ACHN (cell line): ENCODE data around the gene AKAP13.
"Not testable (repeated sequence)": the region's sequence is repeated elsewhere in the genome, so short reads cannot be mapped to it uniquely, and the experiment has no call there.

ENCODE experiments used
- DNase-seq: peaks from one replicate; pipeline ENCODE4 v3.0.0-alpha.2; 2015
- in situ Hi-C: cut with HindIII; loops from 2 replicates; pipeline ENCODE4 v1.10.0; 2017; ENCODE audit warnings: low sequenced_read_pairs, low pct_ligation_motif_present, low pct_unique_long_range_greater_than_20kb

AKAP13 gene

DNA sequence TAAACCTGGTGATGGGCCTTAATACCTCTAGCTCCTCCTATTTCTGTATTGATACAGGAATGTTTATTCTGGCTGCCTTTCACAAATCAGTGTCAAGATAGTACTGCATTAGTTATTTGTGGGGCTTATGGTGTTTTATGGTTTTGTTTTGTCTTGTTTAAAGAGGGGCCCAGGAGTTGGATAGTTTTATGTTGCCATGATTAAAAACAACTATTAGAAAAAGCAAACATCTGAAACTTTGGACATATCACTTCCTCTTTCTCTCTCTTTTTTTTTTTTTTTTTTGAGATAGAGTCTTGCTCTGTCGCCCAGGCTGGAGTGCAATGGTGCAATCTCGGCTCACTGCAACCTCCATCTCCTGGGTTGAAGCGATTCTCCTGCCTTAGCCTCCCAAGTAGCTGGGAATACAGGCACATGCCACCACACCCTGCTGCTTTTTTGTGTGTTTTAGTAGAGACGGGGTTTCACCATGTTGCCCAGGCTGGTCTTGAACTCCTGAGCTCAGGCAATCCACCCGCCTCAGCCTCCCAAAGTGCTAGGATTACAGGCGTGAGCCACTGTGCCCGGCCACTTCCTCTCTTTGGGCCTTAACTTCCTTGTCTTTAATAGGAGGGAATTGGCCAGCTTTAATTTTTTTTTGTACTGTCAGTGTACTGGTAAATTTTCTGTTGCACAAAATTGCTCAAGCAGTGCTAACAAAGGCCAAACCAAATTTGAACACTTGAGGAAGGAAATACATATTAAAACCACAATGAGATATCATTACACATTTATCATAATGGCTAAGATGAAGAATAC, 155.3 kb downstream of the AKAP13 start:
- DNase-seq, in situ Hi-C loops: not testable (repeated sequence)

DNA sequence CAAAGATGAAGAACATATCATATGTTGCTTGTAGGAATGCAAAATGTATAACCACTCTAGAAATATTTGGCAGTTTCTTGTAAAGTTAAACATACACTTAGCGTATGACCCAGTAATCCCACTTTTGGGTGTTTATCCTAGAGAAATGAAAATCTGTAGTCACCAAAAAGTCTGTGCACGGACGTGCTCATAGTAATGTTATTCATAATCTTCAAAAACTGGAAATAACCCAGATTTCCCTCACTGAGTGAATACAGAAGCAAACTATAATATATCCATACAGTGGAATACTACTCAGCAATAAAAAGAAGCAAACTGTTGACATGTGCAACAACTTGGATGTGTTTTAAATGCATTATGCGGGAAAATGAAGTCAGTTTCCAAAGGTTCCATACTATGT, 155.9 kb downstream of the AKAP13 start:
- in situ Hi-C loops, result no loop called here
- DNase-seq, result no peak

DNA sequence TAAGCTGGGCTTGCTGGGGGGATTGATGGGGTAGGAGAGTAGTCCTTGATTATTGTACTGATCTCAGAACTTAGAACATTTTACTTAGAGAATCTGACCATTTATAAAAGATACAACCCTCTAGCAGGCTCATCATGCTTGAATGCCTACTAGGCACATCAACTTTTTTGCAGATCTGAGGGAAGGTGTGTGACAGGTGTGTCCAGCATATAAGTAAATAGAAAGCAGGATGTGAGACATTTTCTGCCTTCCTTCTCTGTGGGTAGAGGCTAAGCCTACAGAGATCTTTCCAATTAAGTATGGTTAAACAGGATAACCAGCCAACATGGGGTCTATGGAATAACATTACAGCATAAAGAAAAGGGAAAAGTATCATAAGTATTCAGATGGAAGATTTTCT, 159.1 kb downstream of the AKAP13 start:
- in situ Hi-C loops, result no loop called here
- no peak for DNase-seq

DNA sequence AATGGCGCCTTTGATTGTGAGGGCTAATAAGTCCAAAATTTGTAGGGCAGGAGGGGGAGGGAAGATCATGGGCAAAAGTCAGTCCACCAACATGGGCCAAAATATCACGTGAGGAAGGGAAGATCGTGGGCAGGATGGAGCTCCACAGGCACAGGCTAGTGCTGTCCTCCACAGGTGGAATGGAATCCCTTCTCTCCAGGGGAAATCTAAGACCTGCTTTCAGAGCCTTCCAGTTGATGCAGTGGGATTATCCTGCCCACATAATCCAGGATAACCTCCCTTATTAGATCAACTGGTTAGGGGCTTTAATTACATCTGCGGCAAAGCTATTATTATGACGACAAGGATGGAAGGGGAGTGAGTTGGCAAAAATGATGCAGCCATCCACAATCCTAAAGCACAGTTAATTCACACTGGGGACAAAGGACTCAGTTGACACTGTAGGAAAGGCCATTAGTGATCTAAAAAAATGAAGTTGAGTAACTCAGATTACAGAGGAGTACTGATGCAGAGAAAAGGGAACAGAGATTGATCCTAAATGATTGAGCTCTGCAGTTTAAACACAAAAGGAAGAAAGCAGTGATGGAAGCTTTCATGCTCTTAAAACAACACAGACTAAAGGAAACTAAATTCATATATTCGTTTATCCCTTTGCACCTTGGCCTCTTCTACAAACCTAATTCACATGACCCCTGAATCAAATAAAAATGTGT, 159.8 kb downstream of the AKAP13 start:
- in situ Hi-C loops, result no loop called here
- no peak for DNase-seq

DNA sequence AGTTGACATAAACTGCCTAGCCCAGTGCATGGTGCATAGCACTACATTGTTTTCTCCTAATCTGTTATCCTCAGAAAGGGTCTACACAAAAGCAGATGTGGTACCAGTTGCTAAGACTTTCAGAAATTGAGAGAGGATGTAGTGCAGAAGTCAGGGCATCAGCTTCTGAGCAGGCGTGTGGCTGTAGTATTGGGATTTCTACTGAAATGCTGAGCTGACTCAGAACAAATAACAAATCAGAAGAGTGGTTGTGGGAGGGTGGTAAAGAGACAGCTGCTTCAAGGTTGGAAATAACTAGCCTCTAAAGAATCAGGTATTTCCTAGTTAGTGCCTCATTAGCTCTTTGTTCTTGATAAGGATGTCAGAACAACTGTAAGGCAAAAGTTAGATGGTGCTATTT, 161.3 kb downstream of the AKAP13 start:
- no peak for DNase-seq
- in situ Hi-C loops, result no loop called here

GRCh38 chr15:85542488-85542887, 162.1 kb downstream of the AKAP13 start:
- no peak for DNase-seq
- in situ Hi-C loops, result no loop called here

DNA sequence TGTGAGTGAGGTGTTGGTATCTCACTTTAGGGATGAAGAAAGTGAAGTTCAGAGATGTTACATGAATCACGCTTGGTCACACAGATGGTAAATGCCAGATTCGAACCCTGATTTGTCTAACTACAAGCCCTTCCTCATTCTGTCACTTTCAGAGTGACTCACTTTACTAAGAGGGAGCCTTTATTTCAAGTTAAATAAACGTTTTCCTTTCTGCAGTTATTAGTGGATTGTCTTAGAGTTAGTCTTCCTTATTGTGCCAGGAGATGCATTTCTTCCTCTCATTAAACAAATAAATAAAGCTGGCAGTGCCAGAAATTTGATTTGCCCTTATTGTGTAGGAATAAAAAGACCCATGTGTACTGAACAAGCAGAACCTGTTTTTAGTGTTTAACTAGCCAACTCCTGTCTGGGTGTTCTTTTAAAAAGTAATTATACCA, 162.5 kb downstream of the AKAP13 start:
- in situ Hi-C loops, result no loop called here
- DNase-seq, result no peak

DNA sequence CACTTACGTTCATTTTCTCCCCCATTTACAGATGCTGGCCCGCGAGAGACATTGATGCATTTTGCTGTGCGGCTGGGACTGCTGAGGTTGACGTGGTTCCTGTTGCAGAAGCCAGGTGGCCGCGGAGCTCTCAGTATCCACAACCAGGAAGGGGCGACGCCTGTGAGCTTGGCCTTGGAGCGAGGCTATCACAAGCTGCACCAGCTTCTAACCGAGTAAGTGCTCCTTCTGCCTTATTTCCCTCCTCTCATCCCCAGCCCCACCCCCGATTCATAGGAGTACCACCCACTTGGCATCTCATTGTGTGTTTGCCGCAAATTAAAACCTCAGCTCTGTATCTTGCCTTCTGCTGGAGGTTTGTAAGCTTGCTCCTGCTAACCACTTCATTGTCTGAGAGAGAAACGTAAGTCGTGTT, 163.3 kb downstream of the AKAP13 start:
- in situ Hi-C loops, result no loop called here
- no peak for DNase-seq

DNA sequence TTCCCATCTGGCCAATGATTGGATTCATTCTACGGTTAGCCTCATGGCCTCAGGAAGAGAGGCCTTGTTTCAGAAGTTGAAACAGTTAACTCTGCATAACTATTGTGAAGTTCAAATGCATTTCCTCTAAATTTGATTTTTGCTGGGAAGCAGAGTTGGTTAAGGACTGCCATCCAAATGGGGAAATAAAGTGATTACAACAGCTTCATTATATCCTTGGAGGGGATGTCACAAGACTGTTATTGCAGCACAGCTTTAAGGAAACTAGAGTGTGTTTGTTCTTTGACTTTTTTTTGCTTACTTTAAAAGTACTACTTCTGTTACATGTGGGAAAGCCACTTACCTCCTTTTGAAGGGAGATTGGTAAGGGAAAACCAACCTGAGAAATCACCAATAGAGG, 164.8 kb downstream of the AKAP13 start:
- DNase-seq, result no peak
- in situ Hi-C loops, result no loop called here

- in situ Hi-C loops, result no loop called here
- no peak for DNase-seq
Observed at GRCh38 chr15:85545752-85546151, 165.3 kb downstream of the AKAP13 start.

DNA sequence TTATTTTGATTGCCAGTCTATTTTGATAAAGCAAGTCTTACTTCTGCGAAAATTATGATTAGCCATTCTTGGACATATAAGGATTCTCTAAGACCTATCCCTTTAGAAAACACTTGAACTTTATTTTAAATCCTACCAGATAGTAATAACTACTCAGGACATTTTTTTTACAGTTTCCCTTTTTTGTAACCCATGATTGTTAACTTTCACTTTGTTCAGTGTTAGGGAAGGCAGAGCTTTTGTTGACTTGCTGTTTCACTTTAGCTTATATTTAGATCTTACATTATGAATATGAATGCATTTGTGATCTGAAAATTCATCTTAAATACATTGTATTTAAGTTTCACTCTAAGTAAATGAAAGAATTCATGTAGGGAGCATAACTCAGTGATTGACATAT, 167.0 kb downstream of the AKAP13 start:
- in situ Hi-C loops, result no loop called here

DNA sequence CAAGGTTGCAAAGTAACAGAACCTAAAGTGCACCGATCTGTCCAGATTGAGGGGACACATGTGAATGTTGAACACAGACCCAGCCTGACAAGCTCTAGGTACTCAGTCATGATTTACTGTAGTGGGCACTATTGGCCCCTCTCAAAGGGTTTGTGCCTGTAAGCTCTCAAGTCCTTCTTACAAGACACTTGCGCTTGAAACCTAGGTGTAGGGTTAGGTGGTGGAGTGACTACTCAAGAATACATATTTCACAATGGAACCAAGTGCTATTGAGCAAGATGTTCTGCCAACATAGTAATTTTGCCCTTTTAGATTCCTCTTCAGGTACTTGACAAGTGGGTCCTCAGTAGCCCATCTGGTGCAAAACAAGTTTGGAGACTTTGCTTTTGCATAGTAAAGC, 169.9 kb downstream of the AKAP13 start:
- no peak for DNase-seq
- in situ Hi-C loops, result no loop called here

More for the DNA sequence above, 167.0 kb downstream of the AKAP13 start:
- DNase-seq, result no peak

DNA sequence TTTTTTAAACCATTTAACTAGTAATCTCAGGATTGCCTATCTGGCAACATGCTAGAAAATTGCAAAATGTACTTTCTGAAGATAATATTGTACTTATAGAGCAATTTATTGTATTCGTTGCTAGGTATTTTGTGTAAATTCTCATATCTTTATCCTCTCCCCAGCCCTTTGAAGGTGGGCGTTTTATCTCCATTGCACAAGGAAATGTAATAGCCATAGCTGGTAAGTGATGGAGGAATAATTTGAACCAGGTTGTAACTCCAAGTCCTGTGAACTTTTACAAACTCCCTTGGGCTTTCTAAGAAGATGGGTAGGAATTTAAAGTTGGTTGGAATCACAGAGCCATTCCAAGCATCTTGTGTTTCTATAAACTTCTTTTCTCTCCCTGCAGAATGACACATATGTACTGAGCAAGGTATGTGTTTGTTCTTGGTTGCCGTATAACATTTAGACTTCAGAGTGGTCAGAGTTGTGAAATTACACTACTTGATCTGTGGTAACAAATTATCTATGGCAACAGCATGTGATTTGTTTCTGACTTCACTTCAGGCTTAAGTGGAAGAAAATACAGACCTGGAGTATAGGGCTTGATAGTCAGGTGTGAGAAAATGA, 170.9 kb downstream of the AKAP13 start:
- in situ Hi-C loops, result no loop called here
- DNase-seq, result no peak

DNA sequence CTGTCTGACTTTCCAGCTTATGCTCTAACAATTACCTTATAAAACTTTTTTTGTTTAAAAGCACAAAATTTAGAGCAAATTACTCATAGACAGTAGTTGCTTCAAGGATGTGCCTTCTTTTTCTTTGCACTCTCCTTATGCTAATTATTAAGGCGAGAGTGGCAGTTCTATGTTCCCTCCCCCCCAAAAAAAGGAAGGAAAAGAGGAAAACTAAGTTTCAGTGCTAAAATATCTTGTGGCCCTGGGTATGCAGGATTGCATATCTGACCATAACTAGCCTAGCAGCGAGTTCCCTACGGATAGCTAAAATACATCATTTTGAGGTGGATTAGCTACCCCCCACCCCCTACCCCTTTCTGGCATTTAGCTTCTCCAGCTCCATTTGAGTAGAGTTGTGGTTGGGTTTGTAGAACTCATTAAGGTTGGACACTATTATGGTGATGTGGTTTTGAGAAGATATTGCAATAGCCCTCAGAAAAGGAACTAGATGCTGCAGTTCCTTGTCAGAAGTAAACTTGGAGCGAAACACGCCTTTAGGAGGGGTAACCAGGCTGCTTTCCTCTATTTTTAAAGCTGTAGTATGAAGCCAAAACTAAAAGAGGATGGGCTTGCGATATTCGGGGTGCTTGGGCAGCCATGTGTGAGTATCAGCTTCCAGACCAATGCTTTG, 174.6 kb downstream of the AKAP13 start:
- DNase-seq, result no peak
- in situ Hi-C loops, result no loop called here

DNA sequence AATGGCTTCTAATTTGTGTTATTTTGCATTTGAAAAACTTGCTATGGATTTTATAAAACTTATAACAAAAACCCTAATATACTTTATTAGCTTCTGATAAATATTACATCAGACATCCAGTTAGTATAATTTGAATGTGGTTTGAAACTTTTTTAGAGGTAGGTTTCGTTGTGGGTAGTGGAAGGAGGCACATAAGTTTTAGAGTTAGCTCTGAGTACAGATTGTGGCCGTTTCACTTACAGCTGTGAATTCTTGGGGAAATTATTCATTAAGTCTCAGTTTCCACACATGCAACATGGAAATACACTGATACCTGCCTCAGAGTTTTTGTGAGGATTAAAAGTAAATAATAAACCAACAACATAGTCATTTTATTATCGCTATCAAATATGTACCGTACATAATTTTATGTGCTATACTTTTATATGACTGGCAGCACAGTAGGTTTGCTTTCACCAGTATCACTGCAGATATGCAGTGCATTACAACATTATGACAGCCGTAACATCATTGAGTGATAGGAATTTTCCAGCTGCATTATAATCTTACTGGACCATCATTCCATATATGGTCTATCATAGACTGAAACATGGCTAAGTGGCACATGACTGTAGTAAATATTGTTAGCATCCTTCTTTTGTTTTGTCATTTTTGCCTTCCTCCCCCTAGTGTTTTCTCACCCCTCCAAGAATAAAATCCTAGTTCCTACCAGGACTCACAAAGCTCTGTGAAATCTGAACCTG, 175.6 kb downstream of the AKAP13 start:
- in situ Hi-C loops, result no loop called here
- DNase-seq, result no peak

- in situ Hi-C loops, result no loop called here
- DNase-seq, result no peak
Observed at GRCh38 chr15:85556618-85556895, 176.2 kb downstream of the AKAP13 start.

- in situ Hi-C loops, result no loop called here
- DNase-seq, result no peak
Observed at GRCh38 chr15:85557385-85557784, 177.0 kb downstream of the AKAP13 start.

GRCh38 chr15:85558848-85559247, 178.4 kb downstream of the AKAP13 start:
- in situ Hi-C loops, result no loop called here
- DNase-seq, result no peak

DNA sequence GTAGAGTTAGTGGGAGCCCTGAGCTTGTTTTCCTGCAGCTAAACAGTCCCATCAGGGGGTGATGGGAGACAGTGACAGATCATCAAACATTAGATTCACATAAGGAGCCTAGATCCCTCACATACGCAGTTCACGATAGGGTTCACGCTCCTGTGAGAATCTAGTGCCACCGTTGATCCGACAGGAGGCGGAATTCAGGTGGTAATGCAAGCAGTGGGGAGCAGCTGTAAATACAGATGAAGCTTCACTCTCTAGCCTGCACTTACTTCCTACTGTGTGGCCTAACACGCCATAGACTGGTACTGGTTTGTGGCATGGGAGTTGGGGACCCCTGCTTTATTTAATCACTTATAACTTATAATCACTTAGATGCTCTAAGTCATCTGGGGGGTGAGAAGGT, 179.1 kb downstream of the AKAP13 start:
- in situ Hi-C loops, result no loop called here
- DNase-seq, result no peak
